Large intestine (tissue), 3 donors: ENCODE data around the gene DDX10. TPM values are rescaled to one million over a fixed set of nuclear protein-coding genes. Genes with fewer than 3 reads are reported as not detected.
A peak's percentile ranks its signal among the peaks of the same experiment; 100 is the strongest.

Source experiments
- DNase-seq, 2 donors: peaks; one replicate each; pipeline versions ENCODE4 v3.0.0 to v3.0.0-alpha.2; 2013
- H3K27ac ChIP-seq: one replicate; pipeline ENCODE4 v1.5.1; 2013; ENCODE audit warnings: low read length
- H3K27me3 ChIP-seq: 2 replicates; pipeline ENCODE4 v1.6.1; 2013; ENCODE audit warnings: low read length; ENCODE audit not compliant: control insufficient read depth, insufficient read depth
- H3K36me3 ChIP-seq: 2 replicates; pipeline ENCODE4 v1.6.1; 2013; ENCODE audit warnings: low read length; ENCODE audit not compliant: control insufficient read depth, insufficient read depth
- H3K4me1 ChIP-seq: one replicate; pipeline ENCODE4 v1.6.1; 2013; ENCODE audit warnings: low read length; ENCODE audit not compliant: control insufficient read depth, insufficient read depth
- H3K4me3 ChIP-seq: one replicate; pipeline ENCODE4 v1.5.1; 2013; ENCODE audit warnings: low read length
- H3K9me3 ChIP-seq: one replicate; pipeline ENCODE4 v1.6.1; 2013; ENCODE audit warnings: mild to moderate bottlenecking, low read depth, low read length, moderate library complexity; ENCODE audit not compliant: control insufficient read depth
- WGBS: methylation state at CpG from one replicate; pipeline ENCODE4 v1.1.5; 2013; ENCODE audit warnings: low lambda C conversion rate; ENCODE audit not compliant: insufficient coverage; 5-methylcytosine and 5-hydroxymethylcytosine counted together
- polyA plus RNA-seq: library from polyadenylated mRNA; unstranded; fragments of 120-200 nt; gene quantifications from one replicate; pipeline ENCODE4 v1.2.1, GENCODE V29; 2013

Gene DDX10
- polyA plus RNA-seq, 1 donor, result 17.8 TPM

DNA sequence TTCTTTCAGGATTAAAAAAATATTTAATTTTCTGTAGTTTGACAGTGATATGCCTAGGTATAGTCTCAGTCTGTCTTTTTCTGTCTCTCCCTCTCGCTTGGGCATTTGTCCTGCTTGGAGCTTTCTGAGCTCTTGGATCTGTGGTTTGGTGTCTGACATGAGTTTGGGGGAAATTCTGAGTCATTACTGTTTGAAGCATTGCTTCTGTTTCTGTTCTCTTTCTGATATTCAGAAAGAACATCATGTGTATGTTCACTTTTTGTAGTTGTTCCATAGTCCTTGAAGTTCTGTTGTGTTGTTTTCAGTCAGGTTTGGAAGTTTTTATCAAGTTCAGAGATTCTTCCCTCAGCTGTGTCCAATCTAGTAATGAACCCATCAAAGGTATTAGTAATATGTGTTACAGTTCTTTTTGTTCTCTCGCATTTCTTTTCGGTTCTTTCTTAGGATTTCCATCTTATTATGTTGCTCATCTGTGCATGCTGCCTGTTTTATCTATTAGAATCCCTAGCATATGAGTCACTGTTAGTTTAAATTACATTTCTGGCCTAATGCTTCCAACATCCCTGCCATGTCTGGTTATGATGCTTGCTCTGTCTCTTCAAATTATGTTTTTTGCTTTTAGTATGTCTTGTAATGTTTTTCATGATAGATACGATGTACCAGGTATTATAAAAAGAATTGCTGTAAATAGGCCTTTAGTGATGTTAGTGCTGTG lies 48.4 kb downstream of the DDX10 start:
- no peaks in the 10 kb centered on the region for H3K4me1 ChIP-seq
- H3K27ac ChIP-seq, result no peak overlapping the region
- 86% methylated on average over 1 of the region's 4 CpGs for WGBS
- H3K36me3 ChIP-seq, result peaks cover 17% of the 10 kb centered on the region
- no peak for DNase-seq
- no peak overlapping the region for H3K4me3 ChIP-seq
- H3K9me3 ChIP-seq, result peaks cover 4% of the 10 kb centered on the region
- H3K27me3 ChIP-seq, result no peaks in the 10 kb centered on the region

DNA sequence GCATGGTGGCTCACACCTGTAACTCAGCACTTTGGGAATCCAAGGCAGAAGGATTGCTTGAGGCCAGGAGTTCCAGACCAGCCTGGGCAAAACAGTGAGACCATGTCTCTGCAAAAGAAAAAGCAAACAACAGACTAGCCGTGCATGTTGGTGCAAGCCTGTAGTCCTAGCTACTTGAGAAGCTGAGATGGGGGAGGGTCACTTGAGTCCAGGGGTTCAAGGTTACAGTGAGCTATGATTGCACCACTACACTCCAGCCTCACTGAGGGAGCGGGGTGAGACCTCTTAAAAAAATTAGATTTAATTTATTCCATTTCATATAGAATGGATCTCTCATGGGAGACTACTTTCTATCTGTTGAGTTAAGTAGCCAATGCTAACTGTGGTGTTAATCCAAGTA lies 50.4 kb downstream of the DDX10 start:
- Histone ChIP-seq H3K9me3 (no peaks in the 10 kb centered on the region), H3K4me3 (no peak overlapping the region), H3K4me1 (no peaks in the 10 kb centered on the region), H3K27me3 (no peaks in the 10 kb centered on the region), H3K36me3 (peaks cover 15% of the 10 kb centered on the region), H3K27ac (no peak overlapping the region)
- no CpG with 5 or more reads among the region's 2 CpGs for WGBS
- DNase-seq, result no peak

DNA sequence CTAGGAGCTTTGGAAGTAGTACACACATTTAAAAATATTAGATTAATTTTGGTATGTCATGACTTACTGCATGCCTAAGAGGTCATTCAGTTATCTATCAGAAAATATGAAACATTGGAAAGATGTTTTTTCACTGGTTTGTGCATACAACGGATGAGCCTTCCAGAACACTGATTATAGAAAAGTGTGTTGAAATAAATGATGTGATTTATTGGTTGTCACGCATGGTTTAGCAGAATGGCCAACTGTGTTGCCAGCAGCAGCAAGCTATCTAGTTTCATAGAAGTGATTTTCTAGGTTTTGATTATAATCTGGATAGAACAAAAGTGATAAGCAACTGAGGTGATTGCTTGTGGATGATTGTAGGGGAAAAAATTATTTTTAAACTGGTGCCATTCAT lies 53.6 kb downstream of the DDX10 start:
- Histone ChIP-seq H3K9me3 (no peaks in the 10 kb centered on the region), H3K27me3 (no peaks in the 10 kb centered on the region)

DNA sequence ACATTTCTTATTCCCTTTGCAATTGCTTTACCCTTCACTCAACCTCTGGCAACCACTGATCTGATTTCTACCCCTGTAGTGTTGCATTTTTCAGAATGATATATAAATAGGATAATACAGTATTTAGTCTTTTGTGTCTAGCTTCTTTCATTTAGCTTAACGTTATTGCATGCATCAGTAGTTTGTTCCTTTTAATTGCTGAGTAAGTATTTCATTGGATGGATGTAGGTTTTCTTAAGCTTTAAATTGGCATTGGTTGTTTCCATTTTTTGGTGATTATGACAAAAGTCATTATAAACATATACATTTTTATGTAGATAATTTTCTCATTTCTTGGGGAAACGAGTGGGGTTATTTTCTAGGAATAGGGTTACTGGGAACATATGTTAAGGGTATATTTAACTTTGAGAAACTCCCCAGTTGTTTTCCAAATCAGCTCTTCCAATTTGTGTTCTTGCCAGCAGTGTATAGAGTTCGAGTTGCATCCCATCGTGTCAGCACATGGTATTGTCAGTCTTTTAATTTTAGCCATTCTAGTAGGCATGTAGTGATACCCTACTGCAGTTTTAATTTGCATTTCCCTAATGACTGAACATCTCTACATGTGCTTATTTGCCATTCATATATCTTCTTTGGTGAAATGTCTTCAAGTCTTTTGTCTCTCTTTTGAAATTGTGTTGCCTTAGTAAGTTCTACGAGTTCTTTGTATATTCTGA lies 60.3 kb downstream of the DDX10 start:
- H3K4me1 ChIP-seq, result no peaks in the 10 kb centered on the region
- H3K27ac ChIP-seq, result no peak overlapping the region
- DNase-seq, result no peak
- H3K9me3 ChIP-seq, result no peaks in the 10 kb centered on the region
- H3K4me3 ChIP-seq, result no peak overlapping the region
- peaks cover 4% of the 10 kb centered on the region for H3K36me3 ChIP-seq
- WGBS, result 50% methylated on average over 2 of the region's 5 CpGs
- H3K27me3 ChIP-seq, result no peaks in the 10 kb centered on the region

More for the DNA sequence above, 53.6 kb downstream of the DDX10 start:
- no peaks in the 10 kb centered on the region for H3K4me1 ChIP-seq
- no peak overlapping the region for H3K4me3 ChIP-seq
- no peak overlapping the region for H3K27ac ChIP-seq
- DNase-seq, result no peak
- peaks cover 13% of the 10 kb centered on the region for H3K36me3 ChIP-seq
- WGBS, result 100% methylated on average over 1 of the region's 2 CpGs

DNA sequence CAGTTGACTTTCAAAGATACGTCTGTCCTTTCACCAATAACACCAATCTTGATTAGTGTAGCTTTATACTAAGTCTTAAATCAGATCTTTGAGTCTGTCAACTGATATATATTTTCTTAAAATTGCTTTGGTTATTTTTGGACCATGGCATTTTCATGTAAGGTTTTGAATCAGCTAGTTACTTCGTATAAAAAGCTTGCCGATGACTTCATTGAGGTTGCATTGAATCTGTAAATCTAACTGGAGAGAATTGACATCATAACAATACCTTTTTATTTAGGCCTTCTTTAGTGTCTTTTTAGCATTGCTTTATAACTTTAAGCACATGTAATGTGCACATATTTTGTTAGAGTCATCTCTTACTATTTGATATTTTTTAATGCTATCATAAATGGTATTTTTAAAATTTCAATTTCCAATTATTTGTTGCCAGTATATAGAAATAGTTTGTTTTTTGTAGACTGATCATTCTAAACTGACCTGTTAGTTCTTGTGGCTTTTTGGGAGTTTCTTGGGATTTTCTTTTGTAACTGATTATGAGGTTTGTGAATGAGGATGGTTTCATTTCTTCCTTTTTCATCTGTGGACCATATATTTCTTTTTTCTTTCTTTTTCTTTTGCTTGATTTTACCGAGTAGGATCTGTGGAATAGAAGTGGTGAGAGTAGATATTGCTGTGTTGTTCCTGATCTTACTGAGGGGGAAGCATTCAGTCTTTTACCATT lies 61.4 kb downstream of the DDX10 start:
- H3K36me3 ChIP-seq, result peaks cover 4% of the 10 kb centered on the region
- H3K4me3 ChIP-seq, result no peak overlapping the region
- 92% methylated on average over 2 of the region's 4 CpGs for WGBS
- H3K4me1 ChIP-seq, result no peaks in the 10 kb centered on the region
- H3K9me3 ChIP-seq, result no peaks in the 10 kb centered on the region
- no peak for DNase-seq
- no peaks in the 10 kb centered on the region for H3K27me3 ChIP-seq
- H3K27ac ChIP-seq, result no peak overlapping the region

DNA sequence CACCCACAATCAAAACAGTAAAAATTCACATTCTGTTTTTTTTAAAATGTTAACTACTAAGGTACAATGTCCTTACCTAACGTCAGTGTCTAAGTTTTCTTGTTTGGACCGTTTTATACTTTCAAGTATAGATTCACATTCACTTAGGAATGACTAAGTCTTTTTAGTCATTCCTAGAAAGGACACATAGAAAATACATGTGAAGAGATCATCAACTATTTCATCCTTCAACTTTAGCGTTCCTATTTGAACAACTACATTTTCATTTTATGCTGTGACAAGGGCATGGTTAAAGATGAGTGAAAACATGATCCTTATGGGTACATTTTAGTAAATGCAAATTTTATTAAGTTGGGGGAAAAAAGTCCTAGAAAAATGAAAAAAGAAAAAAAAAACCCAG lies 62.8 kb downstream of the DDX10 start:
- 93% methylated on average over 3 of the region's 3 CpGs for WGBS
- H3K36me3 ChIP-seq, result peaks cover 8% of the 10 kb centered on the region
- no peaks in the 10 kb centered on the region for H3K27me3 ChIP-seq
- no peaks in the 10 kb centered on the region for H3K9me3 ChIP-seq
- no peak for DNase-seq
- H3K4me3 ChIP-seq, result no peak overlapping the region
- no peak overlapping the region for H3K27ac ChIP-seq
- no peaks in the 10 kb centered on the region for H3K4me1 ChIP-seq

DNA sequence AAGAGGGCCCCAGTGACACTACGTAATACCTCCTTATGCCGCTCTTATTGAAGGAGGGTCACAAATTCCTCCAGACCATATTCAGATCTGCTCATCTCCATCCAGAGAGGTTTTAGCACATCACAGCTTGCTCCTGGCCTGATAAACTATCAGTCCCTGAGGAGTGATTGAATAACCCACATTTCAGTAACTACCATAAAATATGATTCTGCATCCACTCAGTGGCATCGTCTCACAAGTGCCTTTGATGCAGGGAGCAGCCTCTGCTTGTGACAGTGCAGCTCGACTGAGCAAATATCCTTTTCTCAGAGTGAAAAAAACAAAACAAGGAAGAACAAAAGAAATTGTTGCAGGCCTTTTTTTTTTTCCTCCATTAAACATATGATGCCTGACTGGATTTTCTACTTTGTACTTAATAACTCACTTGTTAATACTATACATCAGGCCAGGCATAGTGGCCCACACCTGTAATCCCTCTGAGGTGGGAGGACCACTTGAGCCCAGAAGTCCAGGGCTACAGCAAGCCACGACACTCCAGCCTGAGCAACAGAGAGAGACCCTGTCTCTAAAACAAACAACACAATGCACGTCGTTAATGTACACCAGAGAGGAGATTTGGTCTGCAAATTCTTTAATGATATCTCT lies 64.5 kb downstream of the DDX10 start:
- no CpG with 5 or more reads among the region's 7 CpGs for WGBS
- no peaks in the 10 kb centered on the region for H3K4me1 ChIP-seq
- H3K4me3 ChIP-seq, result no peak overlapping the region
- peak; percentile 3 to 36 for DNase-seq
- peaks cover 3% of the 10 kb centered on the region for H3K36me3 ChIP-seq
- H3K27ac ChIP-seq, result no peak overlapping the region
- no peaks in the 10 kb centered on the region for H3K9me3 ChIP-seq
- no peaks in the 10 kb centered on the region for H3K27me3 ChIP-seq

DNA sequence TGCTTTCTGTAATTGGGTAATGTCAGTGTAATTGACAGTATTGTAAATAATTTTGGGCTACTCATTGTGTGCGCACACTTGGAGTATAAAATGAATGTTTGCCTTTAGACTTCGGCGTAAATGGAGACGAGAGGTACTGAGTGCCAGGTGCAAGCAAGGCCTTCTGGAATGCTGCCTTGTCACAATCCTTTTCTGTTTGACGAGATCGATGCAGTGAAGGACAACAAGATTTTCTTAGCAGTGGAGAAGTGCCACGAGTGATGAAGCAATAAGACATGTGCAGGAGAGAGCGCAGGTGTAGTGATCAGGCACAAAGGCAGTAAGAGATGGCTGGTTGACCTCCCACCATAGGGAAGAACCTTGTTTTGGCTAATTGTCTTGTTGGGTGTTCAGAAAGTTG lies 67.5 kb downstream of the DDX10 start:
- no peak overlapping the region for H3K4me3 ChIP-seq
- 80% methylated on average over 2 of the region's 8 CpGs for WGBS
- H3K36me3 ChIP-seq, result peaks cover 3% of the 10 kb centered on the region
- H3K4me1 ChIP-seq, result no peaks in the 10 kb centered on the region
- no peaks in the 10 kb centered on the region for H3K9me3 ChIP-seq
- DNase-seq, result no peak
- H3K27ac ChIP-seq, result no peak overlapping the region
- H3K27me3 ChIP-seq, result no peaks in the 10 kb centered on the region

DNA sequence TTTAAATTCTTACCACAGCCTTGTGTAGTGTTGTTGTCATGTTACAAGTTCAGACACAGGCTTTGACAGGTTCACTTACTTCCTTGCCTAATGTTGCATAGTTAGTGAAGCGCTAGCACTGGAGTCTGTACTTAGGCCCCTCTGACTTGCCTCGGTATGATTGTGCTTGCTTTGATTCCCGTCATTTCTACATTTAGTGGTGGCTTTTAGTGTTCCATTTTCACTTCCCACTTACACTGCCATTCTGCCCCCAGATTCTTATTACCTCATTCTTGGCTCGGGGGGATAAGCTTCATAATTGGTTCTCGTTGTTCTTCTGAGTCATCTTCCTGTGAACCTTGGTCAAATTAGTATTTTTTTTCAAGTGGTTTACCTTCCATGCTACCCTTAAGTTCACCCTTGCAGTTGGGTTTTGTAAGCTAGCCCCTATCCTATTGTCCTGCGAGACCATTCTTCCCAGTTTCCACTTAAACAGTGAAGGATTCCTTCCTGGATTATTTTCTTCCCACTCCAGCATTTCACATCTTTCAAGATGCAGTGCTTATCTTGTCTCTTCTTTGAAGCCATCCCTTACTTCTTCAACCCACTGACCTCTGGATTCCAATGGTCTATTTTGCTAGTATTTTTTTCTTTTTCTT lies 68.7 kb downstream of the DDX10 start:
- DNase-seq, result peak in 1 of 2 donors; percentile 6
- Histone ChIP-seq H3K4me1 (no peaks in the 10 kb centered on the region), H3K27ac (no peak overlapping the region), H3K9me3 (no peaks in the 10 kb centered on the region), H3K27me3 (no peaks in the 10 kb centered on the region), H3K4me3 (no peak overlapping the region), H3K36me3 (peaks cover 3% of the 10 kb centered on the region)
- WGBS, result 100% methylated on average over 1 of the region's 6 CpGs

DNA sequence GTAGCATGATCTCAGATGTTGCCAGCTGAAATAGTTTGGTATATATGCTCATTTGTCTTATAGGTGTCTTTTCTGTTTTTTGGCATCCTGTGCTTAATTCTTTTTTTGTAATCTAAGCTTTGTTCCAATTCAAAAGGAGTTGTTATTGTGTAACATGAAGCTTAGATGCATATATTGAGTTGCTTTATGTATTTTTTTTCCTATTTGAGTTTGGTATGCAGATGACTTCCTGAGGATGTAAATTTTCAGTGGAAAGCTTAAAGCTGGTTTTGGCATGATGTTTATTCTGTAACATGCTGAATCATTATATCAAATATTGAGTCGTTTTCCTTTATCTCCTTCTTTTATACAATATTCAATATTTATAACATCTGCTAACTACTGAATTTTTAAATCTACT lies 69.4 kb downstream of the DDX10 start:
- H3K4me1 ChIP-seq, result no peaks in the 10 kb centered on the region
- no peak overlapping the region for H3K27ac ChIP-seq
- DNase-seq, result no peak
- no peaks in the 10 kb centered on the region for H3K27me3 ChIP-seq
- 79% methylated on average over 1 of the region's 1 CpG for WGBS
- H3K36me3 ChIP-seq, result peaks cover 3% of the 10 kb centered on the region
- no peaks in the 10 kb centered on the region for H3K9me3 ChIP-seq
- no peak overlapping the region for H3K4me3 ChIP-seq
